Stimulated activated naive B cell treated with anti-CD40 and anti-IgM and Interleukin-4, amounts not matched to agents 10 μg/mL and 1 μg/mL and 100 μg/mL, for 72 hours (primary cell): Measurements from ENCODE around the gene TEX36.
"Not testable (repeated sequence)": the region's sequence is repeated elsewhere in the genome, so short reads cannot be mapped to it uniquely, and the experiment has no call there.

Source experiments
- ATAC-seq, 2 donors: fragments of 150-1000 bp; cut with Tn5 transposase; replicated peaks; 2 replicates each; pipeline ENCODE4 v1.10.0; 2021; ENCODE audit warnings: moderate library complexity in 1 of 2
- DNase-seq: peaks from one replicate; pipeline ENCODE4 v3.0.0; 2021
- H3K27ac Mint-ChIP-seq: one replicate; pipeline ENCODE4 v1.8.0; 2022; ENCODE audit warnings: mild to moderate bottlenecking, mixed read lengths
- H3K27me3 Mint-ChIP-seq, 2 donors: one replicate each; pipeline ENCODE4 v1.8.0; 2022; ENCODE audit warnings: mixed read lengths in 2 of 2
- H3K36me3 Mint-ChIP-seq, 2 donors: one replicate each; pipeline ENCODE4 v1.8.0; 2022; ENCODE audit warnings: mixed read lengths in 2 of 2, mild to moderate bottlenecking in 1 of 2
- H3K4me1 Mint-ChIP-seq, 2 donors: one replicate each; pipeline ENCODE4 v1.8.0; 2022; ENCODE audit warnings: mixed read lengths in 2 of 2, mild to moderate bottlenecking in 1 of 2
- H3K4me3 Mint-ChIP-seq, 2 donors: one replicate each; pipeline ENCODE4 v1.8.0; 2022; ENCODE audit warnings: mild to moderate bottlenecking in 2 of 2, mixed read lengths in 2 of 2, moderate library complexity in 1 of 2
- H3K9me3 Mint-ChIP-seq, 2 donors: one replicate each; pipeline ENCODE4 v1.8.0; 2022; ENCODE audit warnings: mixed read lengths in 2 of 2, mild to moderate bottlenecking in 1 of 2

Gene TEX36, protein sequence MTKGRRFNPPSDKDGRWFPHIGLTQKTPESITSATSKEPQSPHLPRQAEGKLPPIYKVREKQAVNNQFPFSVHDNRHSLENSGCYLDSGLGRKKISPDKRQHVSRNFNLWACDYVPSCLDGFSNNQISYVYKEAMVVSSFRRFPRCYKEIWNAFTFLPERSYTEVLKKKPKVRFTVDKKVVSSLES

DNA sequence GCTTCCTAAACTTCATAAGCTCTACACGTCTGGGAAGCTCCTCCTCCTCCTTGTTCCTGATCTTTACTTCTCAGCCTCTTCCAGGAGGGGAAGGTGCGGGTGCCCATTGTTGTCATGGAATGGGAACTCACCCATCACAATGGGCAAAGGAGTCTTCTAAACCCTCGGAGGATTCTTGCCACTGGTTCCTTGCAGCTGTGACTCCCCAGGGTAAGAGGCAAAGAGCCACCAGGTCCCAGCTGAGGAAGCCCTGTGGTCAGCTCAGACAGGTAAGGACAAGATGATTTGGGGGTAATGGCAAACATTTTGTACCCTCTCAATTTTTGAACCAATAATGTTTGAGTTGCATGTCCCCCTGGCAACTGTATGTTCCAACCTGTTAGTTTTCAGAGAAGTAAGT is at the start of gene TEX36:
Gene TEX36, minus strand, starts transcription at position 101 of the 400 bp plus-strand sequence. CDS start 174 bp downstream, outside the sequence.
- Mint-ChIP-seq H3K27ac (no peak within 1 kb of the TSS), H3K4me3 (no peak within 1 kb of the TSS), H3K4me1 (no peaks in the 10 kb centered on the region), H3K36me3 (peaks cover 0 to 8% of the 10 kb centered on the region in 2 donors), H3K27me3 (peaks cover 26 to 34% of the 10 kb centered on the region in 2 donors), H3K9me3 (peaks cover 0 to 7% of the 10 kb centered on the region in 2 donors)
- no peak for ATAC-seq
- DNase-seq, result no peak

DNA sequence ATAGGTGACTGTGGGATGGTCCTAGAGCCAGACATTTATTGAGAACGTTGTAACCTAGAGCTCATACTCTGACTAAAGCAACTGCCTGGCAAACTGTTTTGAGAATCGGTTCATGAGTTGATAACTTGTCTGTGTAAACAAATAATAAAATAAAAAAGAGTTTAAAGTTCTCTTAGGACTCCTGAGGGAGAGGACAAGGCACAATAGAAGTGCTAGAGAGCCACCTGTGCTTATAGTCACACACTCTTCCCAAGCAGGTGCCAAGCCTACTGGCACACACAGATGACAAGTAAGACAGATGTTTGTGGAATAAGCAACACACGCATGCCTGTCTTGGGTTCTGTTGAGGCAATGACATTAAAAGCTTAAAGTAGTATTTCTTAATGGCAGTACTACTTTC is 44.5 kb upstream of the TEX36 start:
- no peak for ATAC-seq
- no peak overlapping the region for H3K4me3 Mint-ChIP-seq
- no peaks in the 10 kb centered on the region for H3K27me3 Mint-ChIP-seq
- no peaks in the 10 kb centered on the region for H3K9me3 Mint-ChIP-seq
- DNase-seq, result no peak
- peaks cover 0 to 3% of the 10 kb centered on the region in 2 donors for H3K4me1 Mint-ChIP-seq
- no peak overlapping the region for H3K27ac Mint-ChIP-seq
- peaks cover 47 to 57% of the 10 kb centered on the region in 2 donors for H3K36me3 Mint-ChIP-seq

DNA sequence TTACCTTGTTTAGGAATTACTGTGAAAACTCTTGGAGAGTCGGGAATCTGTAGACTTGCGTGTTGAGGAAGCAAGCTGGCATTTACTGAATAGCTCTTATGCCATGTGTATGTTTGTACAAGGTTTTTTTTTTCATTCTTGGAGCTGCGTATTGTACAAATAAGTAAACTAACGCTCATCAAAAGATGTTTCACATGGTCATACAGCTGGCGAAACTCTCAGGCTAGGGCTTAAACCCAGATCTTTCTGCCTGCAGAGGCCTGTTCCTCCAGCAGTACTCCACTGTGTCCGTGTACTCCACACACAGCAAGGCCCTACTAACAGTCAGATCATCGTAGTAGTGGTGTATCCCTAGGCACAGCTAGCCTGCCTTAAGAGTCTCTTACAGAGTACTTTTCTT is 44.0 kb upstream of the TEX36 start:
- Mint-ChIP-seq H3K9me3 (no peaks in the 10 kb centered on the region), H3K4me1 (peaks cover 0 to 3% of the 10 kb centered on the region in 2 donors), H3K36me3 (peaks cover 42 to 52% of the 10 kb centered on the region in 2 donors), H3K27me3 (no peaks in the 10 kb centered on the region), H3K4me3 (no peak overlapping the region), H3K27ac (no peak overlapping the region)
- no peak for ATAC-seq
- DNase-seq, result no peak

DNA sequence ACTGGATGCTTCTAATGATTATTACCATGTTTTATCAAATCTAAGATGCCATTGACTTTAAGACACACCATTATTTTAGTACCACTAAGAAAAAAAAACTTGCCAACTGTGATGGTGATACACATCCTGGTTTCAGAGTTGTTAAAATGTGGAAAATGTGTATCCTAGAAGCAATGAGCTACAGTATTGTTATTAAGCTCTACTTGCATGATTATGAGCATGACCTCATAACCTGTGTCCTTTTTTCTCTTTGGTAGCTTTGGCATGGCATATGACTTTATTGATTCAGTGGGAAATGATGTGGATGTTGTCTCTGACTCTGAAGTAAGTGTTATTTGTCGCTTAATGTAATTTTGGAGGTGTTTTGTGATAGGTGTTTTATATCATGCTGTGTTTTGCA is 39.8 kb upstream of the TEX36 start:
- Mint-ChIP-seq H3K9me3 (no peaks in the 10 kb centered on the region), H3K4me1 (peaks cover 3 to 11% of the 10 kb centered on the region in 2 donors), H3K27ac (no peak overlapping the region), H3K4me3 (no peak overlapping the region), H3K36me3 (peaks cover 24 to 33% of the 10 kb centered on the region in 2 donors), H3K27me3 (no peaks in the 10 kb centered on the region)
- no peak for DNase-seq
- ATAC-seq, result no peak

GRCh38 chr10:125721035-125721434 is 38.1 kb upstream of the TEX36 start:
- Mint-ChIP-seq H3K27me3 (no peaks in the 10 kb centered on the region), H3K27ac (no peak overlapping the region), H3K4me1 (peaks cover 3 to 11% of the 10 kb centered on the region in 2 donors), H3K9me3 (no peaks in the 10 kb centered on the region), H3K36me3 (peaks cover 21 to 25% of the 10 kb centered on the region in 2 donors), H3K4me3 (peak overlapping the region in 1 of 2 donors; percentile 4)
- DNase-seq, result no peak
- ATAC-seq, result no peak

DNA sequence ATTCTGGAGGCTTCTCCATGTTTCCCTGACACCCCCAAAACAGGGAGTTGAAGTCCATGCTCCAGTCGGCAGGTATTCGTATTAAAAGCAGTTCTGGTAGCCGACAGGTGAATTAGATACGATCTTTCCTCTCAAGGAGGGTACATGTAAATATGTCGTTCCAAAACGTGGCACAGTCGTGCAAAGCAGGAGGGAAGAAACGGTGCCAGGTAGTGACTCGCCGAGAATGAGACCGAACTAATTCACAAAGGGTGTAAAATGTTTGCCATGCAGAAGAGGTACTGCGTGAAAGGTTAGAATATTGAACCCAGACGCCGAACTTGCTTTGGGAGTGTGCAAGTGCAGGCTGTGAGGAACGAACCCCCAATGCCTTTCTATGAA is 37.0 kb upstream of the TEX36 start:
- DNase-seq, result no peak
- peaks cover 14 to 16% of the 10 kb centered on the region in 2 donors for H3K36me3 Mint-ChIP-seq
- H3K4me3 Mint-ChIP-seq, result peak overlapping the region; percentile 95 to 97
- H3K9me3 Mint-ChIP-seq, result no peaks in the 10 kb centered on the region
- H3K27ac Mint-ChIP-seq, result peak overlapping the region; percentile 95
- peaks cover 3 to 11% of the 10 kb centered on the region in 2 donors for H3K4me1 Mint-ChIP-seq
- ATAC-seq, result no peak
- H3K27me3 Mint-ChIP-seq, result no peaks in the 10 kb centered on the region

GRCh38 chr10:125719173-125720001 is 36.4 kb upstream of the TEX36 start, which contains the start of gene EDRF1:
TSS of gene EDRF1 (plus strand) at chr10:125719709. CDS start at chr10:125719808, 99 bp downstream.
- H3K4me3 Mint-ChIP-seq, result peak within 1 kb of the TSS; percentile 95 to 97

GRCh38 chr10:125714728-125715127 is 31.8 kb upstream of the TEX36 start:
- H3K9me3 Mint-ChIP-seq, result peaks cover 13 to 15% of the 10 kb centered on the region in 2 donors
- H3K36me3 Mint-ChIP-seq, DNase-seq, H3K4me1 Mint-ChIP-seq, ATAC-seq, H3K27me3 Mint-ChIP-seq, H3K4me3 Mint-ChIP-seq, H3K27ac Mint-ChIP-seq: not testable (repeated sequence)

More at GRCh38 chr10:125719173-125720001, 36.4 kb upstream of the TEX36 start, which contains the start of gene EDRF1:
- DNase-seq, result peak; percentile 100
- peaks cover 0 to 1% of the 10 kb centered on the region in 2 donors for H3K9me3 Mint-ChIP-seq
- ATAC-seq, result peak; percentile 95 to 97
- H3K4me1 Mint-ChIP-seq, result peaks cover 3 to 11% of the 10 kb centered on the region in 2 donors
- no peaks in the 10 kb centered on the region for H3K27me3 Mint-ChIP-seq
- H3K36me3 Mint-ChIP-seq, result peaks cover 11% of the 10 kb centered on the region in 2 donors
- H3K27ac Mint-ChIP-seq, result peak within 1 kb of the TSS; percentile 95

GRCh38 chr10:125711110-125711750 is 28.3 kb upstream of the TEX36 start:
- H3K4me1 Mint-ChIP-seq, result peaks cover 5 to 16% of the 10 kb centered on the region in 2 donors
- H3K4me3 Mint-ChIP-seq, result no peak overlapping the region
- no peak for DNase-seq
- no peak for ATAC-seq
- H3K9me3 Mint-ChIP-seq, result peaks cover 13 to 15% of the 10 kb centered on the region in 2 donors
- no peak overlapping the region for H3K27ac Mint-ChIP-seq
- no peaks in the 10 kb centered on the region for H3K27me3 Mint-ChIP-seq
- H3K36me3 Mint-ChIP-seq, result peaks cover 3 to 5% of the 10 kb centered on the region in 2 donors

DNA sequence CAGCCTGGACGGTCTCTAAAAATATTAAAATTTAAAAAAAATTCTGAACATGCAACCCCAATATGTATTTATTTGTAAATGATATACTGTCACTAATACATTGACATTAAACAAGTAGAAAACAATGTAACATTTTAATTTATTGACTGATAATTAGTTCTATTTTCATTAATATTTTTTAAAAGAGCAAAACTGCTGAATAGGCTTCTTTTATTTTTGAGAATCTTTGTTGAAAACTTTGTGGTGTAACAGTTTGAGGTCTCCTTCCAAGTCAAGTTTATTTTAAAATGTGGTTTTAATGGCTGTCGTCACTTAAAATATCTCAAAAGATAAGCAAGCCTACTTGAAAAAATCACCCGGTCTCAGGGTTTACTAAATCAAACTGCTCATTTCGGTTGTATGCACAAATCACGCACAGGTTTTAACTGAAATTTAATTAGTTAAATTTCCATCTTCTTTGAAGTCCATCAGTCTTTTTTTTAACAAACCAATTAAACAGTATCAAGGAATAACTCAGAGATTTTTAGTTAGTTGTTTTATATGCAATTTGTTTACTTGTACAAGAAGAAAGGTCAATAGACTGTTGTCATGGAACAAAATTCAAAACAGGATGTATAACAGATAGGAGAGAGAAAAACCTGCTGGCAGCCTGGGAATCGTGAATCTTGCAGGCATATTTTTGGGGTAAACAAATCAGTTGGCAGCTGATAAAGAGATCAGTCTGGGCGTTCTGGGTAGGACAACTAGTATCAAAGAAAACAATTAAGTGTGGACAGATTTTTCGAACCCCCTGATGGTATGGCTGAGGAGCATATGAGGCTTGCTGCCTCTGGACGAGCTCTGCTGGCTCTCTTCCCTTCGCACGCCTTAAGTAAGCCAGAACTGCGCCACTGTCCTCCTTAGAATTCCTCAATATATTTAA is 26.9 kb upstream of the TEX36 start:
- H3K4me3 Mint-ChIP-seq, result no peak overlapping the region
- ATAC-seq (no peak), DNase-seq (no peak)
- H3K27me3 Mint-ChIP-seq, result peaks cover 0 to 4% of the 10 kb centered on the region in 2 donors
- peaks cover 13 to 15% of the 10 kb centered on the region in 2 donors for H3K9me3 Mint-ChIP-seq
- peaks cover 3 to 8% of the 10 kb centered on the region in 2 donors for H3K36me3 Mint-ChIP-seq
- H3K4me1 Mint-ChIP-seq, result peaks cover 7 to 16% of the 10 kb centered on the region in 2 donors
- H3K27ac Mint-ChIP-seq, result no peak overlapping the region

GRCh38 chr10:125708971-125709503 is 26.1 kb upstream of the TEX36 start:
- no peak for DNase-seq
- Mint-ChIP-seq H3K4me3 (no peak overlapping the region), H3K9me3 (peaks cover 10 to 15% of the 10 kb centered on the region in 2 donors), H3K36me3 (peaks cover 3 to 8% of the 10 kb centered on the region in 2 donors), H3K27me3 (peaks cover 0 to 4% of the 10 kb centered on the region in 2 donors), H3K4me1 (peaks cover 7 to 16% of the 10 kb centered on the region in 2 donors), H3K27ac (no peak overlapping the region)
- ATAC-seq, result peak; percentile 63 to 70

DNA sequence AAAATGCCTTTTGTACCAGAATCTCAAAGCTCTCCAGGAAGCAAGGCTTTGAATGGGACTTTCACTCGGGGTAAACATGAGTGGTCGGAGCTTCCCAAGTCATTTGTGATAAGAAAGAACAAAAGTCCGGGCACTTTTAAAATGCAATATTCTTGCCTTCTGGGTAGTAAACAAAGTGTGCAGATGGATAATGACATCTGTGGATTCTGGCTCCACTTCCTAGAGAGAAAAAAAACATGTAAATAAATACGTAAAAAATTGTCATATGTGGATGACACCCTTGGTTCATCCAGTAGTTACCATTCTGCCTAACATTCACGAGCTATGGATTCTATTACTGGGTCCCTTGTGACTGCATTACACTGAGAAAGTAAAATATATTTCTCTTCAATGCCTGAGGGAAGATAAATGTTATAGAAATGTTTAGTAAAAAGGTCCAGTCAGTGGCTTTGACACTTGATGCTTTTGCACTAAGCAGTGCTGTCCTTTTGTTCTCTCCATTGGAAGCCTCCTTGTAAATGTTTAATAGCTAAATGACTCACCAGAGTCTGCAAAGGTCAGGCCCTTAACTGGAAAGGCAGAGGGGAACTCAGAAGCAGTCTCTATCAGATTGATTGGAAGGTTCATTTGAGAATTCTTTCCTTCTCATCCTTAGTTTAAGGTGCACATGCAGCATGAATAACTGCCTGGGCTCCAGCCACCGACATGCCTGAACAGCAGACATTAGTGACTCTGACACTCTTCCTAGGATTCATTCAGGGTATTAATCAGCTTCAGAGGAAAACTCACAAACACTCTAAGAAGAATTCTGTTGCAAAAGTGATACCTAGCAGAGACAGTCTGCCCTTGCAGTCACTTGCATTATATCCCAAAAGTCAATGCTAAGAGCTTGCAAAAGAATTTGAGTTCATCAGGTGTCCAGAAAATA is 24.8 kb upstream of the TEX36 start:
- peak overlapping the region in 1 of 2 donors; percentile 21 for H3K4me3 Mint-ChIP-seq
- H3K27ac Mint-ChIP-seq, result no peak overlapping the region
- H3K27me3 Mint-ChIP-seq, result peaks cover 2 to 4% of the 10 kb centered on the region in 2 donors
- peak; percentile 92 to 93 for ATAC-seq
- DNase-seq, result no peak
- H3K9me3 Mint-ChIP-seq, result peaks cover 8 to 13% of the 10 kb centered on the region in 2 donors
- peaks cover 3 to 7% of the 10 kb centered on the region in 2 donors for H3K36me3 Mint-ChIP-seq
- H3K4me1 Mint-ChIP-seq, result peaks cover 7 to 16% of the 10 kb centered on the region in 2 donors
